PC-3 (cell line): ENCODE measurements around the gene PLEKHA6. TPM values are rescaled to one million over a fixed set of nuclear protein-coding genes. Genes with fewer than 3 reads are reported as not detected.
"Not testable (repeated sequence)": the region's sequence is repeated elsewhere in the genome, so short reads cannot be mapped to it uniquely, and the experiment has no call there.

ENCODE experiments used
- ATAC-seq: fragments of 200-7000 bp; cut with Tn5 transposase; 2 replicates; pipeline ENCODE4 v1.9.1; 2020; ENCODE audit warnings: mild to moderate bottlenecking, moderate library complexity
- BruUV-seq: library from RNA; stranded (reverse); fragments of 400-500 nt; replicated peaks from 2 replicates; lab custom pipeline; 2021; lab: Mats Ljungman, UMichigan
- CTCF ChIA-PET: fragments of 300-600 bp; sonication (Branson Sonifier 250); formaldehyde crosslinking; loops from one replicate; lab custom pipeline; 2022; ENCODE audit warnings: antibody characterized with exemption; lab: Charles Lee
- POLR2A ChIA-PET: fragments of 300-600 bp; sonication (Branson Sonifier 250); formaldehyde crosslinking; loops from one replicate; lab custom pipeline; 2022; ENCODE audit warnings: antibody characterized with exemption; ENCODE audit not compliant: unreplicated experiment; lab: Charles Lee
- DNase-seq: peaks from one replicate; pipeline ENCODE4 v3.0.0-alpha.2; 2015
- H2AFZ ChIP-seq: fragments of 300-600 bp; sonication (generic); 2 replicates; pipeline ENCODE4 v1.6.0; 2016; ENCODE audit warnings: antibody characterized with exemption, low read length
- H3F3A ChIP-seq: fragments of 300-600 bp; sonication (generic); one replicate; pipeline ENCODE4 v1.6.0; 2017; ENCODE audit warnings: antibody characterized with exemption, low read length, control low read depth, mild to moderate bottlenecking; ENCODE audit not compliant: unreplicated experiment
- H3K27ac ChIP-seq: fragments of 300-600 bp; sonication (generic); 2 replicates; pipeline ENCODE4 v1.5.1; 2016; ENCODE audit warnings: mild to moderate bottlenecking, low read length
- H3K27me3 ChIP-seq: fragments of 300-600 bp; sonication (generic); 2 replicates; pipeline ENCODE4 v1.6.1; 2016; ENCODE audit warnings: low read length, mixed read lengths
- H3K36me3 ChIP-seq: fragments of 300-600 bp; sonication (generic); 2 replicates; pipeline ENCODE4 v1.6.1; 2016; ENCODE audit warnings: low read depth, mixed run types, low read length, mixed read lengths
- H3K4me1 ChIP-seq: fragments of 300-600 bp; sonication (generic); 2 replicates; pipeline ENCODE4 v1.5.1; 2016; ENCODE audit warnings: low read length; ENCODE audit not compliant: insufficient read depth
- H3K4me2 ChIP-seq: fragments of 300-600 bp; sonication (generic); 2 replicates; pipeline ENCODE4 v1.6.0; 2016; ENCODE audit warnings: low read length
- H3K4me3 ChIP-seq: fragments of 300-600 bp; sonication (generic); 2 replicates; pipeline ENCODE4 v1.5.1; 2016; ENCODE audit warnings: mild to moderate bottlenecking, low read length, mixed read lengths
- H3K79me2 ChIP-seq: fragments of 300-600 bp; sonication (generic); 2 replicates; pipeline ENCODE4 v1.6.1; 2017; ENCODE audit warnings: low read length, mixed read lengths
- H3K9ac ChIP-seq: fragments of 300-600 bp; sonication (generic); 2 replicates; pipeline ENCODE4 v1.6.0; 2016; ENCODE audit warnings: mild to moderate bottlenecking, low read length
- H3K9me2 ChIP-seq: fragments of 300-600 bp; sonication (generic); replicated peaks from 2 replicates; pipeline ENCODE4 v1.6.1; 2016; ENCODE audit warnings: mixed run types, low read length, mixed read lengths
- H3K9me3 ChIP-seq: fragments of 300-600 bp; sonication (generic); 2 replicates; pipeline ENCODE4 v1.6.1; 2016; ENCODE audit warnings: low read length, mixed read lengths
- H4K20me1 ChIP-seq: fragments of 300-600 bp; sonication (generic); 2 replicates; pipeline ENCODE4 v1.6.1; 2016; ENCODE audit warnings: low read length, mixed read lengths
- CTCF ChIP-seq: fragments of 300-600 bp; sonication (generic); conservative IDR thresholded peaks from 2 replicates; pipeline ENCODE4 v1.5.1; 2017; ENCODE audit warnings: antibody characterized with exemption, low read depth, mild to moderate bottlenecking, low read length
- EZH2 ChIP-seq: fragments of 300-600 bp; sonication (generic); IDR thresholded peaks from one replicate; pipeline ENCODE4 v1.6.1; 2017; ENCODE audit warnings: antibody characterized with exemption, mild to moderate bottlenecking, low read length; ENCODE audit not compliant: unreplicated experiment
- EZH2phosphoT487 ChIP-seq: fragments of 300-600 bp; sonication (generic); IDR thresholded peaks from 2 replicates; pipeline ENCODE4 v1.6.1; 2018; ENCODE audit warnings: mild to moderate bottlenecking, antibody characterized with exemption, low read length, borderline replicate concordance
- intact Hi-C: fragments of 100-400 bp; cut with micrococcal nuclease; formaldehyde crosslinking; loops from 2 replicates; pipeline ENCODE4 v1.9.0; 2023
- total RNA-seq: library from RNA; depleted of rRNA; stranded (reverse); fragments of >200 nt; gene quantifications from 2 replicates; pipeline ENCODE4 v1.2.3, GENCODE V29; 2014

PLEKHA6 gene
- total RNA-seq, 1 experiment from 2014 or later: 53.8 TPM

GRCh38 chr1:204314171-204314892, 45.4 kb downstream of the PLEKHA6 start:
- H3K4me3 ChIP-seq: no peak overlapping the region
- 0 out of 2 replicates have a peak, but pooled peaks cover 2% of the 10 kb centered on the region for H4K20me1 ChIP-seq
- no peaks in the 10 kb centered on the region for H3K27me3 ChIP-seq
- H3K79me2 ChIP-seq: peaks cover 81% of the 10 kb centered on the region
- H2AFZ ChIP-seq: no peak overlapping the region
- peaks cover 16% of the 10 kb centered on the region for H3K4me1 ChIP-seq
- H3K4me2 ChIP-seq: no peak overlapping the region
- H3F3A ChIP-seq: no peaks in the 10 kb centered on the region
- CTCF ChIA-PET: no interaction called here
- ATAC-seq: no peak
- H3K9ac ChIP-seq: no peak overlapping the region
- POLR2A ChIA-PET: no interaction called here
- no peak overlapping the region for H3K27ac ChIP-seq
- no peaks in the 10 kb centered on the region for H3K9me3 ChIP-seq
- no peak for TF ChIP-seq EZH2
- no peak for TF ChIP-seq EZH2phosphoT487
- no peak for TF ChIP-seq CTCF
- H3K9me2 ChIP-seq: no peaks in the 10 kb centered on the region
- peak; percentile 31 for DNase-seq
- intact Hi-C loops: no loop called here
- peaks cover 7% of the 10 kb centered on the region; the same call in 1 of the 2 replicates for H3K36me3 ChIP-seq
- no TSS peak for BruUV-seq

- Histone ChIP-seq H3K4me2 (no peak overlapping the region), H2AFZ (no peak overlapping the region), H3K79me2 (peaks cover 80% of the 10 kb centered on the region), H3K9ac (no peak overlapping the region), H3K27me3 (no peaks in the 10 kb centered on the region), H3K4me1 (peaks cover 10% of the 10 kb centered on the region), H3K9me2 (no peaks in the 10 kb centered on the region), H3K27ac (no peak overlapping the region), H3K9me3 (no peaks in the 10 kb centered on the region), H3K36me3 (peaks cover 7% of the 10 kb centered on the region; the same call in 1 of the 2 replicates), H3F3A (no peaks in the 10 kb centered on the region), H3K4me3 (no peak overlapping the region), H4K20me1 (0 out of 2 replicates have a peak, but pooled peaks cover 4% of the 10 kb centered on the region)
- TF ChIP-seq EZH2 (no peak), EZH2phosphoT487 (no peak), CTCF (no peak)
- DNase-seq: no peak
- intact Hi-C loops: no loop called here
- ChIA-PET CTCF (no interaction called here), POLR2A (no interaction called here)
- no TSS peak for BruUV-seq
- ATAC-seq: no peak
Observed at GRCh38 chr1:204313675-204314074, 46.1 kb downstream of the PLEKHA6 start.

- H3K27me3 ChIP-seq, H4K20me1 ChIP-seq, H3K27ac ChIP-seq, H3K9me3 ChIP-seq, H3K4me3 ChIP-seq, POLR2A ChIA-PET, BruUV-seq, H3K9me2 ChIP-seq, CTCF ChIA-PET, DNase-seq, H3K4me1 ChIP-seq, H3K9ac ChIP-seq, H2AFZ ChIP-seq, H3K4me2 ChIP-seq, H3K36me3 ChIP-seq, H3F3A ChIP-seq, intact Hi-C loops, ATAC-seq: not testable (repeated sequence)
- H3K79me2 ChIP-seq: peaks cover 77% of the 10 kb centered on the region
Observed at GRCh38 chr1:204310970-204311369, 48.8 kb downstream of the PLEKHA6 start.
